ENCODE measurements around the gene TNS1.

TNS1 gene

DNA sequence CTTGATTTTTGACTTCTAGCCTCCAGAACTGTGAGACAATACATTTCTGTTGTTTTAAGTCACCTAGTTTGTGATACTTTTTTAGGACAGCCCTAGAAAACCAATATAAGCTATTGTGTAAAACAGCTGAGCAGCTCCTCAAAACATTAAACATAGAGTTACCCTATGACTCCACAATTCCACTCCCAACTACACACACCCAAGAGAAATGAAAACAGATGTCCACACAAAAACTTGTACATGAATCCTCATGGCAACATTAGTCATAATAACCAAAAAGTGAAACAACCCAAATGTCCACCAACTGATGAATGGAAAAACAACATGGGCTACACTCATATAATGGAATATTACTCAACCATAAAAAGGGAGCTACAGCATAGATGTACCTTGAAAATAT, 32.6 kb downstream of the TNS1 start:
- TF ChIP-seq, protein P1, sequence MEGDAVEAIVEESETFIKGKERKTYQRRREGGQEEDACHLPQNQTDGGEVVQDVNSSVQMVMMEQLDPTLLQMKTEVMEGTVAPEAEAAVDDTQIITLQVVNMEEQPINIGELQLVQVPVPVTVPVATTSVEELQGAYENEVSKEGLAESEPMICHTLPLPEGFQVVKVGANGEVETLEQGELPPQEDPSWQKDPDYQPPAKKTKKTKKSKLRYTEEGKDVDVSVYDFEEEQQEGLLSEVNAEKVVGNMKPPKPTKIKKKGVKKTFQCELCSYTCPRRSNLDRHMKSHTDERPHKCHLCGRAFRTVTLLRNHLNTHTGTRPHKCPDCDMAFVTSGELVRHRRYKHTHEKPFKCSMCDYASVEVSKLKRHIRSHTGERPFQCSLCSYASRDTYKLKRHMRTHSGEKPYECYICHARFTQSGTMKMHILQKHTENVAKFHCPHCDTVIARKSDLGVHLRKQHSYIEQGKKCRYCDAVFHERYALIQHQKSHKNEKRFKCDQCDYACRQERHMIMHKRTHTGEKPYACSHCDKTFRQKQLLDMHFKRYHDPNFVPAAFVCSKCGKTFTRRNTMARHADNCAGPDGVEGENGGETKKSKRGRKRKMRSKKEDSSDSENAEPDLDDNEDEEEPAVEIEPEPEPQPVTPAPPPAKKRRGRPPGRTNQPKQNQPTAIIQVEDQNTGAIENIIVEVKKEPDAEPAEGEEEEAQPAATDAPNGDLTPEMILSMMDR (IDR thresholded peaks at IDR 0.05; ENCODE audit: insufficient read depth, low read depth, low read length, missing control alignments): no peak

DNA sequence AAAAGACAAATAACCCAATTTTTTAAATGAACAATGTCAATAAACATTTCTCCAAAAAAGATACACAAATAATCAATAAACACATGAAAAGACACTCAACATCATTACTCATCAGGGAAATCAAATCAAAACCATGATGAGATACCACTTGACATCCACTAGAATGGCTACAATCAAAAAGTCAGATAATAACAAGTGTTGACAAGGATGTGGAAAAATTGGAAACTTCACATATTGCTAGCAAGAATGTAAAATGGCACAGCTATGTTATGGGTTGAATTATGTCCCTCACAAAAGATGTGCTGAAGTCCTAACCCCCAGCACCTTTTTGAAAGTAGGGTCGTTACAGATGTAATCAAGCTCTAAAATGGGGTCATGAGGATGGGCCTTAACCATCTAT, 33.2 kb downstream of the TNS1 start:
- DNase-seq (ENCODE audit: low read depth): no peak
- no peak overlapping the region for H3K4me3 ChIP-seq (ENCODE audit: low read depth, low read length)
- TF ChIP-seq, protein P1 (IDR thresholded peaks at IDR 0.05; ENCODE audit: insufficient read depth, low read depth, low read length, missing control alignments): no peak

More for the DNA sequence above, 32.6 kb downstream of the TNS1 start:
- DNase-seq (ENCODE audit: low read depth): no peak
- no peak overlapping the region for H3K4me3 ChIP-seq (ENCODE audit: low read depth, low read length)

DNA sequence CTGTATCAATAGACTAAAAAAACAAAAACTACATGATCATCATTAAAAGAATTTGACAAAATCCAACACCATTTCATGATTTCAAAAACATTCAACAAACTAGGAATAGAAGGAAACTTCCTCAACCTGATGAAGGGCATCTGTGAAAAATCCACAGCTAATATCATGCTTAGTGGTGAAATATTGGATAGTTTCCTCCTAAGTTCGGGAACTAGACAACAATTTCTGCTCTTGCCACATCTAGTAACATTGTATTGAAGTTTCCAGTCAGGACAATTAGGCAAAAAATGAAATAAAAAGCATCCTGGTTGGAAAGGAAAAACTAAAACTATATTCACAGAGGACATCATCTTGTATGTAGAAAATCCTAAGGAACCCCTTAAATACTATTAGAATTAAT, 34.8 kb downstream of the TNS1 start:
- TF ChIP-seq, protein P1 (IDR thresholded peaks at IDR 0.05; ENCODE audit: insufficient read depth, low read depth, low read length, missing control alignments): no peak
- no peak for DNase-seq (ENCODE audit: low read depth)

DNA sequence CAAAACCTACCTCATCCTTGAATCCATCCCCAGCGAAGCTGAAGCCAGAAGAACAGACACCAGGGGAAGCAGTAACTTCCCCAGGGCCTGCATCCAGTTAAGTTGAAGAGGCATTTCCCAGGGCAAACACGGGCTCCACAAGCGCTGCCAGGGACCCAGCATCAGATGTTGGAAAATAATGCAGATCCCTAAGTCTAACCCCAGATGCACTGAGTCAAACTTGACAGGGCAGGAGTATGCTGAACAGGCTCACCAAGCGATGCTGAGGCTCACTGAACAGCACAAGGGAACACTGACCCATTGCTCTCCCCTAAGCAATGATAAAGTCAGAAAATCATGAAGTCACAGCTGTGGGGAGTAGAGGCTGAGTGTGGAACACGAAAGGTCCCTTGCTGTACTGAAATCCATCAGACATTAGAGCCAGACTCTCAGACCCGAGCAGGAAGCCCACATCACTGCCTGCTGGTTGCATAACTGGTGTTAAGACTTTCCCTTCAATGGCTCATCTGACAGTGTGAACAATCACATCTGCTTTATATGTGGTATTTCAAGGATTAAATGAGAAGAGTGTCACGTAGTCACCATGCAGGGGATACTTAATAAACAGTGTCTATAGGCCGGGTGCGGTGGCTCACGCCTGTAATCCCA, 36.2 kb downstream of the TNS1 start:
- DNase-seq (ENCODE audit: low read depth): no peak
- no peak overlapping the region for H3K4me3 ChIP-seq (ENCODE audit: low read depth, low read length)
- TF ChIP-seq, protein P1 (IDR thresholded peaks at IDR 0.05; ENCODE audit: insufficient read depth, low read depth, low read length, missing control alignments): no peak

More for the DNA sequence above, 34.8 kb downstream of the TNS1 start:
- no peak overlapping the region for H3K4me3 ChIP-seq (ENCODE audit: low read depth, low read length)

DNA sequence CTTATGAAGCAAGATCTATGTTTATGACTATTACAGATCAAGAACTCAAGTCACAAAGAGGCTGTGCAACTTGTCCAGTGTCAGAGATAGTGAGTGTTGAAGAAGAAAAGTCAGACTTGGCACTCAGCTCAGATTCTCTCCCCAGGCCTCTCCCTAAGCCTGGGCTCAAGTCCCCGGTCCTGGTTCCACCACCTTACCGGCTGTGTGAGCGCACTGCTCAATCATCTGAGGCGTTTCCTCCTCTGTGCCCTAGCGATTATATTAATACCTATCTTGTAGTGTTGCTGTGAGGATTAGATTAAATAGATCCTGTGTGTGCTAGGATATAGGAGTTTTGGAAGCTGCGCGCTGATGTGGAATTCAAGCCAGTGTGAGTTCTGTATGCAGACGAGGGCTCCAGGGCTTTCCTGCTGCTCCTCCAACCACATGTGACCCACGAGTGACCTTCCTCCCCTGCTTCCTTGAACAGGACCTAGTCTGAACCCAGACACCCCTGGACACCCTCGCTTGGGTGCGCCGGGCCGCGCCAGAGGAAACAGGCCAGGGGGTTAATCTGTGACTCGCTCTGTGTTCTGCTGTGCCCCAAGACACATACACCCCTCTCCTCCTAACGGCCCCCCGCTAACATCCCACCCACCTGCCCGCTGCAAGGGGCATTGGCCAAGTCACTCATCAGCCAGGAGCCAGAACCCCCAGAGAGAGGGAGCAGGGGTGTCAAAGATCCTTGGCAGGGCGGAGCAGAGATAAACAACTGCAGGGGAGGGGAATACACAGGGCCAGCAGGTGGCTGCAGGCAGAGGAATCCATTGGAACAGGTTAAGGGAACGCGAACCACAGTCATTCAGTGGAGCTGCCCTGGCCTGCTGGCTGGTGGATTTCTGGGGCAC, 38.3 kb downstream of the TNS1 start:
- TF ChIP-seq, protein P1 (IDR thresholded peaks at IDR 0.05; ENCODE audit: insufficient read depth, low read depth, low read length, missing control alignments): no peak
- H3K4me3 ChIP-seq (ENCODE audit: low read depth, low read length): no peak overlapping the region
- DNase-seq (ENCODE audit: low read depth): no peak

DNA sequence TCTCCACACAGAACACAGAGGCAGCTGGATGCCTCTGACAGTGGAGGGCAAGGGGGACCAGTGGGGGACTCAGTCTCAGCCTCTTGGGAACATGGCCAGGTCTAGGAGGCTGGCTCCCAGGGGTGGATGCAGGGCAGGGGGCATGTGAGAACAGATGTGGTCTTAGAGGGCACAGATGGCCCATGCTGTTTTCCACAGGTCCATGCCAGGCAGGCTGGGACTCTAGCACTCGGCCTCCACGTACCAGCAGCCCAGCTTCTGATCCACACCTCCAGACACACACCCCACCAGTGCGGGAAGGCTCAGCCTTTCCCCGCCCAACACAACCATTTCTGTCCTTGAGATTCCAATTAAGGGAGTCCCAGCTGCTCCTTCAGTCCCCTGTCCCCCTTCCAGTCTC, 42.4 kb downstream of the TNS1 start:
- TF ChIP-seq, protein P1 (IDR thresholded peaks at IDR 0.05; ENCODE audit: insufficient read depth, low read depth, low read length, missing control alignments): no peak
- H3K4me3 ChIP-seq (ENCODE audit: low read depth, low read length): no peak overlapping the region
- DNase-seq (ENCODE audit: low read depth): no peak

Data from GM12865 (cell line).